Tibial nerve (tissue), 3 donors: ENCODE results near the gene GRM4.

Source experiments
- CTCF ChIP-seq, 5 experiments: fragments of 200-600 bp in 3 of 5; fragments of 450-650 bp in 2 of 5; sonication (generic) in 3 of 5; IDR thresholded peaks; one replicate each; pipeline ENCODE4 v1.5.1; 2016 to 2019; ENCODE audit warnings: antibody characterized with exemption in 5 of 5, mild to moderate bottlenecking in 3 of 5, moderate library complexity in 2 of 5
- POLR2A ChIP-seq, 2 donors: fragments of 450-650 bp; IDR thresholded peaks; one replicate each; pipeline ENCODE4 v1.6.1; 2017; ENCODE audit warnings: antibody characterized with exemption in 2 of 2, mild to moderate bottlenecking in 2 of 2, moderate library complexity in 2 of 2

- TF ChIP-seq POLR2A (IDR thresholded peaks at IDR 0.05) (no peak), CTCF (IDR thresholded peaks at IDR 0.05) (no peak)
Observed at GRCh38 chr6:34115403-34115795, 30.5 kb downstream of the GRM4 start.
